GM21367 (cell line): ENCODE results near the gene GPR12.

ENCODE experiments used
- ATAC-seq: cut with Tn5 transposase; IDR thresholded peaks from one replicate; pipeline ENCODE4 v1.9.1; 2021; ENCODE audit not compliant: unreplicated experiment

Gene GPR12

DNA sequence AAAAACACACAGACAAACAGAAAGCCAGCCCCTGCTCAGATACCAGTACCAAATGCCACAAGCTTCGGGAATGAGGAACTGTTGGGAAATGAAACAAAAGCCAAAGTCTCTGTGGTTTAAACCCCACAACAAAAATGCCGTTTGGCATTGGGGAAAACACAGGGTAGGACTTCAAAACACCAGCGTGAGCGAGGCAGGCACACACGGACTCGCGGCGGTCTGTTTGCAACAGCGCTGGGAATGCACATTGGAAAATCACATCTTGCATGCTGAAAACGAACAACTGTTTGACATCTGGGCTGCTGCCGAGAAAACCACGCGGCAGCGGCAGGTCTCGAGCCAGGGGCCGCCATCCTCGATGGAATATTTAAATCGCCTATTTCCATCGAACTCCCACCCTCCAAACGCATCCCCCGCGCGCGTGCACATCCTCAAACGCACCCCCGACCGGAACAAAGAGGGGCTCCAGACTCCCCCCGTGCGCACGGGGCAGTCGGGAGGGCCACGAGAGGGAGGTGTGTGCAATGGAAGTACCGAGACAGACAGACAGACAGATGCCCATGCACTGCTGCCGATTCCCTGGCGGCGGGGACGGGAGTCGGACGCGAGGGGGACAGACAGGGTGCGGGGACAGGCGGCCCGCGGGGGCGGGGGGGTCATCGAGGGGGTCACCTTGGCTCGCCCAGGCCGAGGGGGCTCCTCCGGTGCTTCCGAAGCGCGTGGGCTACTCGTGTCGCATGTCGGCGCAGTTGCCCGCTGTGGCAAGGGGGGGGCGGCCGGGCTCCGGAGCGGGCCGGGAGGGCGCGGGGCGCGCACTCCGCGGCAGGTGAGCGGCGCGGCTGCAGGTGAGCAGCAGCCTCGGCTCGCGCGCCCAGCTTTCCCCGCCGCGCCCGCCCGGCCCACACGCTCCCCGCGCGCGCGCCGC lies at the start of gene GPR12:
Gene GPR12 (minus strand): TSS at position 880 of the 925 bp plus-strand sequence. CDS start 959 bp downstream, outside the sequence.
- no peak for ATAC-seq

DNA sequence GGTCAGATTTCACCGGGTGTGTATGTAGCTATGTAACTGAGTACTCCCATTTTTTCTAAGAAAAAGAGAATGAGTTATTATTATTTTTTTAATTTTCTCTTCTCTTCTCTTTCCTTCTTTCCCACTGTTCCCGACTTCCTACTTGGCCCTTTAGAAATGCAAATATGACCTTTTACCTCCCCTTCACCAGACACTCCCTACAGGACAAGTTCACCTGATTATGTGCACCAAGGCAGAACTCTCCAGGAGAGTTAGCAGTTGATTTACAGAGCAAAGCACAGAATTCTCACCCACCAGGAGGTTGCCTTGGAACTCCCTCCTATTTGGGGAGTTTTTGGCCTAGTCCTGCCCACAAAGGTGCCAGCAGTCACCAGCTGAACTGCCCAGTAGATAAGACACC lies 49.5 kb upstream of the GPR12 start:
- no peak for ATAC-seq

GRCh38 chr13:26806891-26807290 lies 46.3 kb upstream of the GPR12 start:
- ATAC-seq, result no peak

GRCh38 chr13:26787961-26788360 lies 27.4 kb upstream of the GPR12 start:
- no peak for ATAC-seq

DNA sequence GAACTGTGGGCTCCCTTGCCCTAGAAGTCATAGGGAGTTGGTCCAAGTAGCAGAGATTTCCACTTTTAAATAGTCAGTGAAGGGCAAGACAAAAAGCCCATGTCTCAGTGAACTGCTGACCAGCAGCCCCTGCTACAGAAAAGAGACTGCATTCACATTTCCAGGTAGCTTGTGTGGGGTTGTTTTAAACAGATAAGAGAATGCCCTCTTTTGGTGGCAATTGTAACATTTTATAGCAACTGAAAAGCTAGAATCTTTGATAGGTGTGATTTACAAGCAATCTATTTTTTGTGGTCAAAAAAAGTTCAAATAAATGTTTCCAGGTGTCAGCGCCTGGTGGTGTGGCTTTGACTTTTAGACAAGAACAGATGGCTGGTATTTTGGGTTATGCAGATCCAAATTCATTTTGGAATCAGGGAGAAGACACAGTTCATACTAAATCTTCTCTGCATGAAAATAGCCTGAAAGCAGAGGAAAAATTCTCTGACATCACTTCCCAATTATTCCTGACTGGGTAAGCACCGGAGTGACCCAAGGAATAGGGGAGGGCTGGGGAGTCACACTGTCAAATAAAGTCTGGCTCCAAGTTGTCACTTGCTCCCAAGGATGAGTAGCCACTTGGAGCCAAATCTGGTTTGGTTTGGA lies 26.2 kb upstream of the GPR12 start:
- no peak for ATAC-seq

DNA sequence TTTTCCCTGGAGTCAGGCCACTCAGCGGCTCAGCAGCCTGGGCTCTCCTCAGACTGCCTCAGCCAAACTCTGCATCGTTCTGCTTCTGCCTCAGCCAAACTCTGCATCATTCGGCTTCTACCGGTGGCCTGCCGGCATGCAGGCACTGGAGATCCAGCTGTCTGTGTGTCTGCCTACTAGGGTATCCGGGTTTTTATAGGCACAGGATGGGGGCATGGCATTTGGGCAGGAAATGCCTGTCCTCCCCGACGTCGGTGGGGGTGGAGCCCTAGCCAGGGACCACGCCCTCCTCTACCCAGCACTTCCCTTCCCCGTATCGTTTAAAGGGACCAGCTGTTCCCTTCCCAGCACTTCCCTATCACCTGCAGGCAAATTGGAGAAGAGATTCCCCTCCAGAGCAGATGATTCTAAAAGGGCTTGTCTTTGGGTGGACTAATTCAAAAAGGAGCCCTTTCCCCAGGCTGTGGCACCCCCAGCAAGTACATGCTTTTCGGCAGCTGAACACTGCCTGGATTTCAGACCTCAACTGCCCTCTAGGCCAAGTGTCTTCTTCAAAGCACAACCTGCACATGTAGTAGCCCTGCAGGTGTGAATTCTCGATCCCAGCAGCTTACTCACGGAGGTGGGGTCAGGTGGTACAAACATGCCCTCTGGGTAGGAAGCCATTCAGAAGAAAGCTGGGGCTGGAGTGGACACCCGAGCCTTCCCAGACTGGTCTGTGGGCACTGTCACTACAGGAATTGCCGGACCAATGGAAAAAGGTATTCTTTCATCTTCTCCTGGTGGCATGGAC lies 25.4 kb upstream of the GPR12 start:
- ATAC-seq, result no peak

DNA sequence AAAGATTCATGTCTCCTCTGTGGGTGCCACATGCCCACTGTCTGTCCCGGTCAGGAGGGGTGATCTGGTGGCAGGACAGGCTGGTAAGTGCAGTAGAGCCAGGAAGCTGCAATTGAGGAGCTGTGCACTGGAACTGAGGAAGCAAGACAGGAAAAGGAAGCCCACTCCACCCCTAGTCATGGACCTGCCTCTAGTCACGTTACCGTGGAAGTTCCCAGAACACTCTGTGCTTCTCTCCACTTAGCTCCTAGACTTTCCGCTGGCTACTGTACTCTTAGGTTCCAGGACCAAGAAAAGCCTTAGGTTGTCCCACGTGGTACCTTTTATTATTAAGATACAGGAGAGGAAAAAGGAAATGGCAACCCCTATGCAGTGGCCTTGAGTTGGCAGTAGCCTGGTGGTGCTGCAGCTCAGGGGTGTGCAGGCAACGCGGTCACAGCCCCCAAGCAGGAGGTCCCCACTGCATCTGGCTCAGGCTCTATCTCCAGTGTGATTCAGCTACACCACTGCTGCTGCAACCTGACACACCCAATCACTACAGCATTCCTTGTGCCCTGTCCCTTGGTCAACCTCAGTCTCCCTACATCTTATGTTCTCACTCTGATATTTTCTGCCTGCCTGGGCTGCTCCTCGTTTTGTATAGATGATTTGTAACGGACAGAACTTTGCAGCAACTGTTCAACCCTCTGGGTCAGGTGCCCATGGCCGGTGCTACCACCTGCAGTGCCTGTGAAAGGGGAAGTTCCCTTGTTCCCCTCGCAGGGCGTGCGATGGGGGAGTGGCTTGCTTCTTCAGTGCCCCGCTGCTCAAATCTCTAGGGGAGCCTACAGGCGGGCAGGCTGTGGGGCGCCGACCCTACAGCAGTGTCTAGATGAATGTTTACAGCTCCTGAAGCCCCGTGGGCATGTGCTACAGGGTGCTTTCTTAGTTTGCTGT lies 24.4 kb upstream of the GPR12 start:
- ATAC-seq, result no peak

GRCh38 chr13:26780411-26780810 lies 19.8 kb upstream of the GPR12 start:
- no peak for ATAC-seq

GRCh38 chr13:26779321-26779720 lies 18.7 kb upstream of the GPR12 start:
- no peak for ATAC-seq

DNA sequence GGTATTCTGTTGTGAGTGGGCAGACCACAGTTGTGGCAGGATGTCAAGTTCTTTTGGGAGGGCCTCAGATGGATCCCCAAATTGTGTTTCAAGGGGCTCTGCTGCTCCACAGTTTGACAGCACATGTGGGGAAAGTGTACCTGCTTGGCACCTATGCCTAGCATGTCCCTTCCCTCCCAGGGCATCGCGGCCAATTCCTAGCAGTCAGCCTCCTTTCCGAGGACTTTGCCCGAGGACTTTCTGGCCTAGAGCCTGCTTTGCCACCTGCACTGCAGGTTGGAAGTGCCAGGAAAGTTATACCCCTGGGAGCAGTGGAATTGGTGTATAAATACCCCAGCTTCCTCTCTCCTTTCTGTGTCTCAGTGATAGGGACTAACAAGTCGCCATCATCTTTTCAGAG lies 11.9 kb upstream of the GPR12 start:
- no peak for ATAC-seq

GRCh38 chr13:26771796-26772195 lies 11.2 kb upstream of the GPR12 start:
- no peak for ATAC-seq

- no peak for ATAC-seq
Observed at GRCh38 chr13:26762745-26763345, 2.3 kb upstream of the GPR12 start.

DNA sequence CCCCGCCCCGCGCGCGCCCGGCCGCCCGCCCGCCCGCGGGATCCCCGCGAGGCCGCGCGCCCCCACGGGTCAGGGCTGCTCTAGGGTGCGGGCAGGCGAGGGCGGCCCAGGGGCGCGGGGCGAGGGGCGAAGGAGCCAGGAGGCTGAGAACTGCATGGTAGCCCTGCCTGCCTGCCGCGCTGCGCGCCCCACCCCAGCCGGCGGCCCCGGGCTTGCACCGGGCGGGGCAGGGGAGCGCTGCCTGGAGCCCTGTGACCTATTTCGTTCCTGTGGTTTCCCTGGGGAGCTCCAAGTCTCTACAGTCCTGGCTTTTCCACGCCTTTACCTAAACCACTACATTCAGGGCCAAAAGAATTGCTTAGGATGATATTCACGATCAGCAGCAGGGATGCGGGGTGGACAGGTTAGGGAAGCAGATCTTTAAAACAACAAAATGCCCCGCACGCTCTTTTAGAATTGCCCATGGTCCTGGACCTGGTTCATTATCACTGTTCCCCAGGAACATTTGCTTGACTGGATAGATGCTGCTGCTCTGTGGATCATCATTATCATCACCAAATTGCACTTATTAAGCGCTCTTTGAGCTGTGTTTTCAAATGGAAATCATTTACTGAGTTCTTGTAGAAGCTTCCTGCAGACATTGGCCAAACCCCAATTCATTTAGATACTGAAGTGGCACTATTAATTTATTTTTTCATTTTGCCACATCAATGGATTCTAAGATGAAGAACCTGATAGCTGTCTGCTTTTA lies 421 bp upstream of the GPR12 start:
- no peak for ATAC-seq

- ATAC-seq, result no peak
Observed at GRCh38 chr13:26759249-26759906, 1.2 kb downstream of the GPR12 start.

DNA sequence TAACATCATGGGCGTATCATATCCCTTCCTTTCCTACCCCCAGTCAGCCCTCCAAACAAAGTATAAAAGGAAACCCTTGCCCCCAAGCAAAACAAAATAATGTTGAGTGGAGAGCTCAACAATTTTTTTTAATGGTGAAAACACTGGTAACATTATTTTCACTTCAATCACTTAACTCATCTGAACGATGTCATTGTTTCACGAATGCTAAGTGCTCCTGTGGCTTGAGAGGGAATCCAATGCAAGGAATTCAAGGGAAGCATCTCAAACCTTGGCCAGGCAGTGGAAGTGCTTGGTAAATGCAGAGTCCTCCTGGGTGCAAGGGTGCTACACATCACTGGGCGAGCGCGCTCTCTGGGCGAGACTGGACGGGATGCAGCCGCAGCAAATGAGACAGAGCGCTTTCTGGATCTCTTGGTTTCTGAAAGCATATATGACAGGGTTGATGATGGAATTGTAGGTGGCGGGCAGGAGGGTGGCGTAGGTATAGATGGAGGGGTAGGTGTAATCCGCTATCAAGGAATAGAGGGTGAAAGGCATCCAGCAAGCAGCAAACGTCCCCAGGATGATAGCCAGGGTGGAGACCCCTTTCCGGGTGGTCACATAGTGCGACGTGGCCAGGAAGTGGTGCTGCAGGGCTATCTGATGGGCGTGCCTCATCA lies 2.0 kb downstream of the GPR12 start:
- ATAC-seq, result no peak

GRCh38 chr13:26756961-26757360 lies 3.6 kb downstream of the GPR12 start:
- no peak for ATAC-seq

GRCh38 chr13:26752671-26753070 lies 7.9 kb downstream of the GPR12 start:
- ATAC-seq, result no peak

GRCh38 chr13:26749905-26750304 lies 10.7 kb downstream of the GPR12 start:
- ATAC-seq, result no peak
